Neutrophil (primary cell): ENCODE results near the gene ERC2.

ENCODE experiments used
- H3K27ac ChIP-seq: fragments of 200-600 bp; sonication (generic); 2 replicates; pipeline ENCODE4 v1.5.1; 2016; ENCODE audit warnings: mild to moderate bottlenecking, moderate library complexity
- H3K27me3 ChIP-seq: fragments of 200-600 bp; sonication (generic); 2 replicates; pipeline ENCODE4 v1.6.0; 2016; ENCODE audit warnings: mild to moderate bottlenecking
- H3K36me3 ChIP-seq: fragments of 200-600 bp; sonication (generic); 2 replicates; pipeline ENCODE4 v1.5.1; 2017
- H3K4me1 ChIP-seq, 2 experiments: fragments of 200-600 bp in 1 of 2; sonication (generic) in 1 of 2; 1 replicate in 1 of 2; 2 replicates in 1 of 2; pipeline versions ENCODE4 v1.5.1 to v1.6.1; 2013 to 2016; ENCODE audit warnings: low read depth in 1 of 2, low read length in 1 of 2, mild to moderate bottlenecking in 1 of 2, moderate library complexity in 1 of 2; ENCODE audit not compliant: control insufficient read depth in 1 of 2, insufficient read depth in 1 of 2
- H3K4me3 ChIP-seq, 2 experiments: fragments of 200-600 bp in 1 of 2; sonication (generic) in 1 of 2; 1 replicate in 1 of 2; 2 replicates in 1 of 2; pipeline ENCODE4 v1.5.1; 2013 to 2016; ENCODE audit warnings: low read depth in 1 of 2, low read length in 1 of 2, mild to moderate bottlenecking in 1 of 2, moderate library complexity in 1 of 2
- H3K9me3 ChIP-seq: fragments of 200-600 bp; sonication (generic); 2 replicates; pipeline ENCODE4 v1.5.1; 2016
- CTCF ChIP-seq: fragments of 200-600 bp; sonication (generic); IDR thresholded peaks from 2 replicates; pipeline ENCODE4 v1.5.1; 2016; ENCODE audit warnings: antibody characterized with exemption

ERC2 gene

GRCh38 chr3:55946574-55947160, 521.6 kb downstream of the ERC2 start:
- no peaks in the 10 kb centered on the region for H3K27me3 ChIP-seq
- no peaks in the 10 kb centered on the region for H3K36me3 ChIP-seq
- no peak for TF ChIP-seq CTCF
- no peak overlapping the region for H3K4me3 ChIP-seq
- no peak overlapping the region for H3K27ac ChIP-seq
- no peaks in the 10 kb centered on the region for H3K4me1 ChIP-seq
- no peaks in the 10 kb centered on the region for H3K9me3 ChIP-seq

GRCh38 chr3:55942868-55943267, 525.4 kb downstream of the ERC2 start:
- Histone ChIP-seq H3K36me3 (no peaks in the 10 kb centered on the region), H3K4me3 (no peak overlapping the region), H3K27me3 (no peaks in the 10 kb centered on the region), H3K4me1 (no peaks in the 10 kb centered on the region), H3K9me3 (no peaks in the 10 kb centered on the region), H3K27ac (no peak overlapping the region)
- no peak for TF ChIP-seq CTCF

GRCh38 chr3:55939287-55939686, 529.0 kb downstream of the ERC2 start:
- no peaks in the 10 kb centered on the region for H3K4me1 ChIP-seq
- no peaks in the 10 kb centered on the region for H3K36me3 ChIP-seq
- no peaks in the 10 kb centered on the region for H3K27me3 ChIP-seq
- no peak for TF ChIP-seq CTCF
- no peaks in the 10 kb centered on the region for H3K9me3 ChIP-seq
- H3K4me3 ChIP-seq: no peak overlapping the region
- H3K27ac ChIP-seq: no peak overlapping the region

- H3K4me1 ChIP-seq: no peaks in the 10 kb centered on the region
- no peaks in the 10 kb centered on the region for H3K9me3 ChIP-seq
- no peaks in the 10 kb centered on the region for H3K36me3 ChIP-seq
- no peak overlapping the region for H3K27ac ChIP-seq
- no peaks in the 10 kb centered on the region for H3K27me3 ChIP-seq
- H3K4me3 ChIP-seq: no peak overlapping the region
- no peak for TF ChIP-seq CTCF
These were observed 531.0 kb downstream of the ERC2 start for GRCh38 chr3:55937301-55937700.

GRCh38 chr3:55936549-55937052, 531.7 kb downstream of the ERC2 start:
- Histone ChIP-seq H3K4me3 (no peak overlapping the region), H3K9me3 (no peaks in the 10 kb centered on the region), H3K27me3 (no peaks in the 10 kb centered on the region), H3K36me3 (no peaks in the 10 kb centered on the region), H3K27ac (no peak overlapping the region), H3K4me1 (no peaks in the 10 kb centered on the region)
- no peak for TF ChIP-seq CTCF

- no peaks in the 10 kb centered on the region for H3K9me3 ChIP-seq
- H3K4me3 ChIP-seq: no peak overlapping the region
- no peaks in the 10 kb centered on the region for H3K4me1 ChIP-seq
- no peaks in the 10 kb centered on the region for H3K27me3 ChIP-seq
- no peaks in the 10 kb centered on the region for H3K36me3 ChIP-seq
- no peak overlapping the region for H3K27ac ChIP-seq
- no peak for TF ChIP-seq CTCF
These were observed 533.0 kb downstream of the ERC2 start for GRCh38 chr3:55935241-55935640.
